Measurements from ENCODE around the gene RIMS4.

RIMS4 gene

DNA sequence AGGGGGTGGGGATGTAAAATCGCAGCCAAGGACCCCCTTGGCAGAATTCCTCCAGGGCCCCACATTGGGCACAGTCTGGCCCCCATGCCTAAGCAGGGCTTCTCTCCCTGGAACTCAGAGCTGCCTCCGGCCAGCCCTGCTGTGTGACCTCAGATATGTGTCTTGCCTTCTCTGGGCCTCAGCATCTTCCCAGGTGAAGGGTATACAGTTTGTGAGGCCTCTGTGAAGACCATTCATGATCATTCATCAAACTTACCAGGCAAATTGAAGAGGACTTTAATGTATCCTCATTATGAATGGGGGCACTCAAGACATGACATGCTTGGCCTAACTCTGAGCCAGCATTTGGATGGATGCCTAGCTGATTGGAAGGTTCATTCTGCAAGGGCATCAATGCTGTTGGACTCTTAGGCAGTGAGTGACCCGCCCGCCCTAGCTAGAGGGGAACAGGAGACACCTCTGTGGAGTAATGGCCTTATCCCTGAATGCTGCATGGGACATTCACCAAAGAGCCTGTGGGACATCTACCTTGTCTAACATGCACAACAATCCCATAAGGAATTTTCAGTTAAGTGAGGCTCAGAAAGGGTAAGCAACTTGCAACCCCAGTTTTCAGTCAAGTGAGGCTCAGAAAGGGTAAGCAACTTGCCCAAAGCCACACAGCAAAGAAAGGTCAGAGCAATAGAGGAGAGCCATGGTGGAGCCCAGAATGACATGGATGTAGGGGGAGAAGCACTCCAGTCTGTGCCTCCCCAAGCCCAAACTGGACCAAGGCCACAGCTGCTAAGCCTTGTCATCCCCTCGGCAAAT is 94.6 kb downstream of the RIMS4 start:
- no peak for DNase-seq

- DNase-seq, result no peak
Observed at GRCh38 chr20:44714701-44715498, 95.4 kb downstream of the RIMS4 start, which contains the start of gene CCN5. TSS of gene CCN5 (plus strand) at chr20:44715369. CDS start at chr20:44715391, 22 bp downstream.

- no peak for DNase-seq
Observed at GRCh38 chr20:44714102-44714700, 96.1 kb downstream of the RIMS4 start.

- no peak for DNase-seq
Observed at GRCh38 chr20:44711237-44711636, 99.1 kb downstream of the RIMS4 start.

GRCh38 chr20:44709797-44710196 is 100.5 kb downstream of the RIMS4 start:
- DNase-seq, result no peak

DNA sequence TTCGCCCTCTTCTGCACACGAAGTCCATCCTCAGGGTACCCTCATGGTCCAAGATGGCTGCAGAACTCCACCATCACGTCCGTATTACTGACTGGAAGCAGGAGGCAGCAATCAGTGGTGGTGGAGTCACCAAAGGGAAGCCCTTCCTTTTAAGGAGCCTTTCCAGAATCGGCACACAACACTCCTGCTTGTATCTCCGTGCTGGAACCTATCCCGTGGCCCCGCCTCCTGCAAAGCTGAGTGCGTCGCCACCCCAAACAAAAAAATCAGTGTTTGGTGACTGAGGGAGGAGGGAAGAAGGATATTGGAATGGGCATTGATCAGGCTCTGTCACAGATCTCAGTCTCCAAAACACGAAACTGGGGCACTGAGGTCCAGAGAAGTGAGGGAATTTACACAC is 101.0 kb downstream of the RIMS4 start:
- DNase-seq, result no peak

GRCh38 chr20:44707018-44707579 is 103.2 kb downstream of the RIMS4 start:
- no peak for DNase-seq

- DNase-seq, result no peak
Observed at GRCh38 chr20:44706301-44707017, 103.9 kb downstream of the RIMS4 start.

DNA sequence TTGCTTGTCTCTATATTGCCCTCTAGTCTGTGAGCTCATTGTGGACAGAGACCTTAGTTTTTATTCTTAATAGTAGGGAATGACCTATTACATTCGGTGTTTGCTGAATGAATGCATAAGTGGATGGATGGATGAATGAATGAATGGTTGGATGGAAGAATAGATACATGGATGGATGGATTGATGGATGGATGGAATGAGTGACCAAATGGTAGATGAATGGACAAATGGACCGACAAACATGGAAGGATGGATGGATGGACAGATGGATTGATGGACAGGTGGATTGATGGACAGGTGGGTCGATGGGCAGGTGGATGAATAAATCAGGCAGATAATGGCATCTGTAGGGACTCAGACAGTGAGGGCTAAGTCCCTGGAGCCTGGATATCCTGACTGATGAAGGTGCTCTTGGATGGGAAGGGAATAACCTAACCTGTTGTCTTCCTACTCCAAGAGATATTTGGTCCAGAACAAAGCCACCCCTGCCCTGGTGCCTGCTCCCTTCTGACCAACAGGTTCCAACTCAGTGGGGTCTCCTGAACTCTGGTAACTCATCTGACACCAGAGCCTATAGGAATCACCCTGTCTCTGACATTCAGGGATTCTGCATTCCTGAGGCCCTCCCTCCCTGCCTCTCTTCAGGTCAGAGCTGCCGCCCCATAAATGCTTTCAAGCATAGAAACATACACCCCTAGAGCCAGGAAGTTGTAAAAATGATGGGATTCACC is 104.8 kb downstream of the RIMS4 start:
- DNase-seq, result no peak

GRCh38 chr20:44704551-44704971 is 105.8 kb downstream of the RIMS4 start:
- DNase-seq, result no peak

DNA sequence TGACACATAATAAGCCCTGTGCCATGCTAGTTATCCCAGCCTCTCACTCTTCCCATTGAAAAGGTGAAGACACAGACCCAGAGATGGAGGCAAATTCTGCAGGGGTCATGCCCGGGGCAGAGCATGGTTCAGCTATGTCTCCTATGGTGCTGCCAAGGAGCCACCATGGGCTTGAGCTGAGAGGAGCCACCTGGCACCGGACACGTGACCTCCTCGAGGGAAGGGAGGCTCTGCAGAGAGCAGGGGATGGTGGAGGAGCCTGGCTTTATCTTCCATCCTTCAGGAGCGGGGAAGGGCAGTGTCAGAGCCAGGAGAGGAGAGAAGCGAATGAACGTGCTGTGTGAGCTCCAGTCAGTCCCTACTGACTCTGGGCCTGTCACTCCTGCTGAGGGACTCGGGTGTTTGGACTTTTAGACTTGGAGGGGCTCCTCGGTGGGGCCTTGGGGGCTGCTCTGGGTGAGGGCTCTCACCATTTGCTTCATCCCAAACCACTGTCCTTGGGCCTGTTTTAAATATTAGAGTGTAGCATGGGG is 106.3 kb downstream of the RIMS4 start:
- DNase-seq, result no peak

DNA sequence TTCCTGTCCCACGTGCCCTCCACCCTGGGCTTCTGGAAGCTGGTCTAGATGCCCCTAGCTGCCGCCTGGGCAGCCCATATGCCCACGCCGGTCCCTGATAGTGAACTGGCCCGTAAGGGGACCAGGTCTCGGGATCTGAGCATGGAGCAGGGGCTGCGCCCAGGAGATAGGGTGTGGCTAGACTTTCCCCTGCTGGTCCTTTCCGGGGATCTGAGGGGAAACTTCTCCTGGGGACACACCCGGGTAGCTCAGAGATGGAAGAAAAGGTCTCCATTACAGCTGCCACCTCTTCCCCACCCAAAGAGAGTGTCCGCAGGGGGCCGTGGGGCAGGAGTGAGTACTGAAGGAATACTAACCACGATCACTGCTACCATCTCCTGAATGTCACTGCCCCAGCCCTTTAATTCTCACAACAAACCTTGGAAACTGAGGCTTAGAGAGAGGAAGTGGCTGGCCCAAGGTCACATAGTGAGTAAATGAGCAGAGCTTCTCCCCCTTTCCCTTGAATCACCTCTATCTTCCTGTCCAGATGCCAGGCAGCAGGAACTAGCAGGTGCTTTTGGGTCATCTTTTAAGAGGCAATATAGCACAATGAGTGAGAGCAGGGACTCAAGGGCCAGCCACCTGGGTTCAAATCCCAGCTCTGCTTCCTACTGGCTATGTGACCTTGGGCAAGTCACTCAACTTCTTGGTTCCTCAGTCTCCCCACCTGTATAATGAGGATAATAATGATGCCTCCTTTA is 107.0 kb downstream of the RIMS4 start:
- DNase-seq, result no peak

GRCh38 chr20:44702776-44703175 is 107.6 kb downstream of the RIMS4 start:
- no peak for DNase-seq

GRCh38 chr20:44701858-44702256 is 108.5 kb downstream of the RIMS4 start:
- no peak for DNase-seq

All from activated T-cell treated with anti-CD3 and anti-CD28 coated beads, Interleukin-2, amount 50 U/mL, for 48 hours (primary cell).